Measurements from ENCODE around the gene ACSM4.

- no peak for TF ChIP-seq CTCF (IDR thresholded peaks at IDR 0.05)
- no peak for TF ChIP-seq EP300 (IDR thresholded peaks at IDR 0.05; ENCODE audit: borderline replicate concordance in 1 of 2, low read depth in 1 of 2, low read length in 1 of 2)
- TF ChIP-seq USF2 (IDR thresholded peaks at IDR 0.05; ENCODE audit: borderline replicate concordance, low read depth, low read length), result no peak
- no peak for TF ChIP-seq MXI1 (IDR thresholded peaks at IDR 0.05; ENCODE audit: low read depth, low read length)
- TF ChIP-seq ZBTB33 (IDR thresholded peaks at IDR 0.05; ENCODE audit: borderline replicate concordance, low read depth), result no peak
- no peak for TF ChIP-seq MAX (IDR thresholded peaks at IDR 0.05; ENCODE audit: low read depth)
- no peak for TF ChIP-seq RAD21 (IDR thresholded peaks at IDR 0.05; ENCODE audit: low read length)
- no peak for TF ChIP-seq TAF1 (IDR thresholded peaks at IDR 0.05; ENCODE audit: borderline replicate concordance, low read depth, low read length)
- TF ChIP-seq REST (IDR thresholded peaks at IDR 0.05; ENCODE audit: low read depth, low read length), result no peak
These were observed 6.0 kb upstream of the ACSM4 start for GRCh38 chr12:7297865-7298264.

Data from SK-N-SH (cell line).